PFSK-1 (cell line): ENCODE data around the gene JUND.

ENCODE experiments used
- FOXP2 ChIP-seq: optimal IDR thresholded peaks from 2 replicates; pipeline ENCODE3; 2011; ENCODE audit warnings: borderline replicate concordance, control low read depth, inconsistent platforms; ENCODE audit not compliant: insufficient read depth; ENCODE audit errors: extremely low read length, extremely low read depth
- POLR2AphosphoS5 ChIP-seq: IDR thresholded peaks from 2 replicates; pipeline ENCODE4 v1.6.1; 2012; ENCODE audit warnings: low read depth, mild to moderate bottlenecking, control low read depth, low read length, moderate library complexity
- SIN3A ChIP-seq: IDR thresholded peaks from 2 replicates; pipeline ENCODE4 v1.6.1; 2012; ENCODE audit warnings: mild to moderate bottlenecking, low read length, moderate library complexity, borderline replicate concordance; ENCODE audit not compliant: insufficient read depth
- TAF1 ChIP-seq: IDR thresholded peaks from 2 replicates; pipeline ENCODE4 v1.6.1; 2012; ENCODE audit warnings: low read length, control low read depth, borderline replicate concordance; ENCODE audit not compliant: insufficient read depth
- TF ChIP-seq, protein P1 (sequence below), 2 experiments: IDR thresholded peaks; 2 replicates each; pipeline versions ENCODE4 v1.6.1 to v1.8.0; 2011 to 2012; ENCODE audit warnings: low read depth in 2 of 2, low read length in 2 of 2, control low read depth in 1 of 2, inconsistent platforms in 1 of 2, mild to moderate bottlenecking in 1 of 2, moderate library complexity in 1 of 2; ENCODE audit not compliant: insufficient read depth in 1 of 2

DNA sequence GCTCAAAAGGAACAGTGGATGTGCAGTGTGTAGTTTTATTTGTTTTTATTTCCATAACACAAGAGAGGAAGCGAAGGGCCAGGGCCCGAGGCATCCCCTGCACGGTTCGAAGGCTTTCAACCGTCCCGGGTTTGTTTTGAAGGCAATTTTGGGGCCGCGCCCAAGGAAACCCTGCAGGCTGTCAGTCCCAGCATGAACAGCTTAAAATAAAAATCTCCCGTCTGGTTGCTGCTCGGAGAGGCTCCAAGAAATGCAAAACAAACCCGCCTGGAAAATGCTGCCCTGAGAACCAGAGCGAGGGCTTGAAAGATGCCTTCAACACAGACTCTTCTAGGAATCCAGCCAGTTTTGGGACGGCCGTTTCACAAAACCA, 25.5 kb upstream of the JUND start:
- TF ChIP-seq POLR2AphosphoS5 = no peak
- TF ChIP-seq, protein P1, sequence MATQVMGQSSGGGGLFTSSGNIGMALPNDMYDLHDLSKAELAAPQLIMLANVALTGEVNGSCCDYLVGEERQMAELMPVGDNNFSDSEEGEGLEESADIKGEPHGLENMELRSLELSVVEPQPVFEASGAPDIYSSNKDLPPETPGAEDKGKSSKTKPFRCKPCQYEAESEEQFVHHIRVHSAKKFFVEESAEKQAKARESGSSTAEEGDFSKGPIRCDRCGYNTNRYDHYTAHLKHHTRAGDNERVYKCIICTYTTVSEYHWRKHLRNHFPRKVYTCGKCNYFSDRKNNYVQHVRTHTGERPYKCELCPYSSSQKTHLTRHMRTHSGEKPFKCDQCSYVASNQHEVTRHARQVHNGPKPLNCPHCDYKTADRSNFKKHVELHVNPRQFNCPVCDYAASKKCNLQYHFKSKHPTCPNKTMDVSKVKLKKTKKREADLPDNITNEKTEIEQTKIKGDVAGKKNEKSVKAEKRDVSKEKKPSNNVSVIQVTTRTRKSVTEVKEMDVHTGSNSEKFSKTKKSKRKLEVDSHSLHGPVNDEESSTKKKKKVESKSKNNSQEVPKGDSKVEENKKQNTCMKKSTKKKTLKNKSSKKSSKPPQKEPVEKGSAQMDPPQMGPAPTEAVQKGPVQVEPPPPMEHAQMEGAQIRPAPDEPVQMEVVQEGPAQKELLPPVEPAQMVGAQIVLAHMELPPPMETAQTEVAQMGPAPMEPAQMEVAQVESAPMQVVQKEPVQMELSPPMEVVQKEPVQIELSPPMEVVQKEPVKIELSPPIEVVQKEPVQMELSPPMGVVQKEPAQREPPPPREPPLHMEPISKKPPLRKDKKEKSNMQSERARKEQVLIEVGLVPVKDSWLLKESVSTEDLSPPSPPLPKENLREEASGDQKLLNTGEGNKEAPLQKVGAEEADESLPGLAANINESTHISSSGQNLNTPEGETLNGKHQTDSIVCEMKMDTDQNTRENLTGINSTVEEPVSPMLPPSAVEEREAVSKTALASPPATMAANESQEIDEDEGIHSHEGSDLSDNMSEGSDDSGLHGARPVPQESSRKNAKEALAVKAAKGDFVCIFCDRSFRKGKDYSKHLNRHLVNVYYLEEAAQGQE (IDR thresholded peaks at IDR 0.05; ENCODE audit: insufficient read depth in 1 of 2, low read depth in 2 of 2, low read length in 2 of 2) = no peak
- no peak for TF ChIP-seq TAF1
- TF ChIP-seq SIN3A = no peak
- no peak for TF ChIP-seq FOXP2
